HCT116 (cell line): ENCODE results near the gene U2AF2. TPM values are rescaled to one million over a fixed set of nuclear protein-coding genes. Genes with fewer than 3 reads are reported as not detected.

ENCODE experiments used
- ATAC-seq: fragments of 200-7000 bp; cut with Tn5 transposase; 2 replicates; pipeline ENCODE4 v1.9.1; 2020; ENCODE audit warnings: mild to moderate bottlenecking, moderate library complexity
- BruUV-seq: library from RNA; stranded (reverse); fragments of 400-500 nt; replicated peaks from 2 replicates; lab custom pipeline; 2021; lab: Mats Ljungman, UMichigan
- CTCF ChIA-PET: fragments of 300-600 bp; sonication (Branson Sonifier 250); formaldehyde crosslinking; loops from one replicate; lab custom pipeline; 2021; ENCODE audit warnings: antibody characterized with exemption; lab: Charles Lee
- POLR2A ChIA-PET: fragments of 300-600, 350-600 bp; sonication (Branson Sonifier 250); formaldehyde crosslinking; loops from one replicate; lab custom pipeline; 2021; ENCODE audit warnings: antibody characterized with exemption; lab: Charles Lee
- RAD21 ChIA-PET, 2 experiments: fragments of 300-600 bp; sonication (Branson Sonifier 250); formaldehyde crosslinking; loops; one replicate each; lab custom pipeline; 2023; ENCODE audit warnings: low total read pairs in 2 of 2; ENCODE audit not compliant: uncharacterized antibody in 2 of 2, unreplicated experiment in 2 of 2, low non-redundant PET in 1 of 2; lab: Charles Lee
- DNase-seq: peaks from one replicate; pipeline ENCODE4 v3.0.0-alpha.2; 2010; ENCODE audit warnings: low read depth, low spot score
- H2AFZ ChIP-seq: fragments of 200-600 bp; shearing (Covaris generic), sonication (generic); 2 replicates; pipeline ENCODE4 v1.6.1; 2017; ENCODE audit warnings: low read depth, mixed run types, mixed read lengths, antibody characterized with exemption, low read length; ENCODE audit not compliant: poor library complexity, severe bottlenecking
- H3K27ac ChIP-seq: 2 replicates; pipeline ENCODE4 v1.5.1; 2012; ENCODE audit warnings: low read depth, low read length
- H3K27me3 ChIP-seq: fragments of 200-600 bp; sonication (generic); 2 replicates; pipeline ENCODE4 v1.6.1; 2016; ENCODE audit warnings: mixed run types, low read length, mixed read lengths; ENCODE audit not compliant: insufficient read depth
- H3K36me3 ChIP-seq, 2 experiments: fragments of 200-500 bp in 1 of 2; fragments of 200-600 bp in 1 of 2; sonication (Bioruptor generic) in 1 of 2; sonication (generic) in 1 of 2; 2 replicates each; pipeline versions ENCODE4 v1.5.1 to v1.6.1; 2014 to 2016; ENCODE audit warnings: low read length in 2 of 2, inconsistent platforms in 1 of 2, mixed read lengths in 1 of 2, mixed run types in 1 of 2; ENCODE audit not compliant: insufficient read depth in 2 of 2, control insufficient read depth in 1 of 2
- H3K4me1 ChIP-seq, 2 experiments: fragments of 200-600 bp in 1 of 2; sonication (generic) in 1 of 2; 2 replicates each; pipeline versions ENCODE4 v1.5.1 to v1.6.1; 2012 to 2017; ENCODE audit warnings: low read length in 2 of 2, inconsistent platforms in 1 of 2, mild to moderate bottlenecking in 1 of 2, mixed read lengths in 1 of 2, mixed run types in 1 of 2, moderate library complexity in 1 of 2; ENCODE audit not compliant: insufficient read depth in 2 of 2, control insufficient read depth in 1 of 2
- H3K4me2 ChIP-seq: fragments of 200-600 bp; sonication (generic); 2 replicates; pipeline ENCODE4 v1.6.1; 2017; ENCODE audit warnings: mixed run types, low read length, mixed read lengths
- H3K4me3 ChIP-seq, 2 experiments: fragments of 200-600 bp in 1 of 2; sonication (generic) in 1 of 2; replicated peaks in 1 of 2; 2 replicates each; pipeline ENCODE4 v1.5.1; 2011 to 2016; ENCODE audit warnings: low read length in 2 of 2, control low read depth in 1 of 2, low read depth in 1 of 2, mild to moderate bottlenecking in 1 of 2, mixed read lengths in 1 of 2, mixed run types in 1 of 2
- H3K79me2 ChIP-seq: fragments of 200-600 bp; sonication (generic); 2 replicates; pipeline ENCODE4 v1.6.1; 2017; ENCODE audit warnings: mild to moderate bottlenecking, mixed run types, low read length, moderate library complexity, mixed read lengths; ENCODE audit not compliant: insufficient read depth
- H3K9ac ChIP-seq: fragments of 200-600 bp; sonication (generic); 2 replicates; pipeline ENCODE4 v1.6.1; 2016; ENCODE audit warnings: low read length, mixed read lengths
- H3K9me2 ChIP-seq: fragments of 200-600 bp; sonication (generic), shearing (Covaris generic); 2 replicates; pipeline ENCODE4 v1.6.1; 2017; ENCODE audit warnings: mixed run types, mild to moderate bottlenecking, moderate library complexity; ENCODE audit not compliant: insufficient read depth
- H3K9me3 ChIP-seq, 2 experiments: fragments of 200-500 bp in 1 of 2; fragments of 200-600 bp in 1 of 2; sonication (Bioruptor generic) in 1 of 2; sonication (generic) in 1 of 2; 2 replicates each; pipeline ENCODE4 v1.6.1; 2014 to 2017; ENCODE audit warnings: low read length in 2 of 2, mixed read lengths in 2 of 2, inconsistent platforms in 1 of 2, low read depth in 1 of 2, mild to moderate bottlenecking in 1 of 2, mixed run types in 1 of 2, moderate library complexity in 1 of 2; ENCODE audit not compliant: control insufficient read depth in 1 of 2, insufficient read depth in 1 of 2
- H4K20me1 ChIP-seq: fragments of 200-600 bp; sonication (generic), shearing (Covaris generic); 2 replicates; pipeline ENCODE4 v1.6.1; 2017; ENCODE audit warnings: mixed run types, mild to moderate bottlenecking, moderate library complexity; ENCODE audit not compliant: insufficient read depth
- RAD21 ChIP-seq: IDR thresholded peaks from 2 replicates; pipeline ENCODE4 v1.6.1; 2012; ENCODE audit warnings: low read depth, mild to moderate bottlenecking
- SIN3A ChIP-seq: IDR thresholded peaks from 2 replicates; pipeline ENCODE4 v1.6.1; 2012; ENCODE audit warnings: low read depth
- intact Hi-C: fragments of 100-400 bp; cut with micrococcal nuclease; formaldehyde crosslinking; loops from 2 replicates; pipeline ENCODE4 v1.10.0; 2022
- total RNA-seq: library from RNA; stranded (reverse); gene quantifications from one replicate; pipeline ENCODE4 v1.2.1, GENCODE V29; 2021; ENCODE audit not compliant: unreplicated experiment
- TF ChIP-seq, protein P1 (sequence below): IDR thresholded peaks from 2 replicates; pipeline ENCODE4 v1.6.1; 2012
- TF ChIP-seq, protein P2 (sequence below), 3 experiments: fragments of 200-600 bp in 1 of 3; sonication (generic) in 1 of 3; IDR thresholded peaks in 2 of 3; conservative IDR thresholded peaks in 1 of 3; 2 replicates each; pipeline ENCODE4 v1.5.1; 2012 to 2017; ENCODE audit warnings: low read depth in 2 of 3, low read length in 2 of 3, antibody characterized with exemption in 1 of 3, borderline replicate concordance in 1 of 3, control low read depth in 1 of 3, mild to moderate bottlenecking in 1 of 3, mixed read lengths in 1 of 3, mixed run types in 1 of 3, moderate library complexity in 1 of 3; ENCODE audit not compliant: insufficient read depth in 1 of 3

Gene U2AF2
- total RNA-seq, 1 experiment from 2014 or later: 259 TPM

DNA sequence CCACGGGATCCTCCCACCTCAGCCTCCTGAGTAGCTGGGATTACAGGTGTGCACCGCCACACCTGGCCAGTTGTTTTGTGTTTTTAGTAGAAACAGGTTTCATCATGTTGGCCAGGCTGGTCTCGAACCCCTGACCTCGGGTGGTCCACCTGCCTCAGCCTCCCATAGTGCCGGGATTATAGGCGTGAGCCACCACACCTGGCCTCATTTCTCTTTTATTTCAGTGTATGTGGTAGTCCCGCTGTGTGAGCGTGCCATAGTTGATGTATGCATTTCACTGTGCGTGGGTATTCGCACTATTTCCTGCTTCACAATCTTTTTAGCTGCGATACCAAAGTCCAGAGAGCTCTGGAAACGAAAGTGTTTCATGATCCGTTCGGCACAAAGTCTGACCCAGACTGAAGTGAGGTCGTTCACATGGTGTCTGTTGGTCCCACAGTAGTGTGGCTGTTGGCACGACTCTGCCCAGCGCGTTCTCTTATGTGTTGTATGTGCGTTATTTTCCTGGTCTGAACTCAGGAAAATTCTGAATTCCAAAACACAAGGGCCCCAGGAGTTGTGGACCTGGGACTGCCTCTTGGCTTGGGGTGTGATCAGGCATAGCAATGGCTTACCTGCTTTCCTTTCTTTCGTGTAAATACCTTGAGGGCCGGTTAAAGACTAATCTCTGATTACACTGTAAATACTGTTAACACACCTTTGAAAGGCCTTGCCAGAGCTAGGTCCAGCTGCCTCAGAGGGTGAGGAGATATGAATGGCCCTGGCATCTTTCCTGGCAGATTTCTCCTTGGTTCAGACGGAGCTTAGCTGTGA, 28.8 kb downstream of the U2AF2 start:
- BruUV-seq: no TSS peak
- ChIA-PET CTCF (no interaction called here), RAD21 (no interaction called here), POLR2A (no interaction called here)
- Histone ChIP-seq H3K36me3 (peaks cover 17 to 24% of the 10 kb centered on the region in 2 experiments; a peak in 3 of 4 replicates), H3K9me2 (no peaks in the 10 kb centered on the region), H3K9ac (no peak overlapping the region), H3K79me2 (peaks cover 82% of the 10 kb centered on the region), H3K4me1 (peaks cover 0 to 9% of the 10 kb centered on the region in 2 experiments; a peak in 1 of 4 replicates), H3K4me2 (no peak overlapping the region), H3K27me3 (no peaks in the 10 kb centered on the region), H4K20me1 (no peaks in the 10 kb centered on the region), H3K9me3 (no peaks in the 10 kb centered on the region), H2AFZ (no peak overlapping the region), H3K27ac (no peak overlapping the region), H3K4me3 (no peak overlapping the region)
- ATAC-seq: no peak
- intact Hi-C loops: no loop called here
- TF ChIP-seq, protein P1, sequence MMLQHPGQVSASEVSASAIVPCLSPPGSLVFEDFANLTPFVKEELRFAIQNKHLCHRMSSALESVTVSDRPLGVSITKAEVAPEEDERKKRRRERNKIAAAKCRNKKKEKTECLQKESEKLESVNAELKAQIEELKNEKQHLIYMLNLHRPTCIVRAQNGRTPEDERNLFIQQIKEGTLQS: no peak
- TF ChIP-seq RAD21 (no peak), SIN3A (no peak)
- TF ChIP-seq, protein P2, sequence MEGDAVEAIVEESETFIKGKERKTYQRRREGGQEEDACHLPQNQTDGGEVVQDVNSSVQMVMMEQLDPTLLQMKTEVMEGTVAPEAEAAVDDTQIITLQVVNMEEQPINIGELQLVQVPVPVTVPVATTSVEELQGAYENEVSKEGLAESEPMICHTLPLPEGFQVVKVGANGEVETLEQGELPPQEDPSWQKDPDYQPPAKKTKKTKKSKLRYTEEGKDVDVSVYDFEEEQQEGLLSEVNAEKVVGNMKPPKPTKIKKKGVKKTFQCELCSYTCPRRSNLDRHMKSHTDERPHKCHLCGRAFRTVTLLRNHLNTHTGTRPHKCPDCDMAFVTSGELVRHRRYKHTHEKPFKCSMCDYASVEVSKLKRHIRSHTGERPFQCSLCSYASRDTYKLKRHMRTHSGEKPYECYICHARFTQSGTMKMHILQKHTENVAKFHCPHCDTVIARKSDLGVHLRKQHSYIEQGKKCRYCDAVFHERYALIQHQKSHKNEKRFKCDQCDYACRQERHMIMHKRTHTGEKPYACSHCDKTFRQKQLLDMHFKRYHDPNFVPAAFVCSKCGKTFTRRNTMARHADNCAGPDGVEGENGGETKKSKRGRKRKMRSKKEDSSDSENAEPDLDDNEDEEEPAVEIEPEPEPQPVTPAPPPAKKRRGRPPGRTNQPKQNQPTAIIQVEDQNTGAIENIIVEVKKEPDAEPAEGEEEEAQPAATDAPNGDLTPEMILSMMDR (IDR thresholded peaks at IDR 0.05 in 2 of 3, conservative IDR thresholded peaks at IDR 0.05 in 1 of 3; ENCODE audit: borderline replicate concordance in 1 of 3, insufficient read depth in 1 of 3, low read depth in 2 of 3, low read length in 2 of 3): no peak
- no peak for DNase-seq
